SK-N-SH (cell line): ENCODE data around the gene PIGP. TPM values are rescaled to one million over a fixed set of nuclear protein-coding genes. Genes with fewer than 3 reads are reported as not detected.

ENCODE experiments used
- CTCF ChIA-PET: fragments of 300-600, 350-600 bp; formaldehyde crosslinking; extraction: SDS; loops from one replicate; lab custom pipeline; 2021; lab: Yijun Ruan, JAX
- POLR2A ChIA-PET: fragments of 350-600 bp; sonication (Branson Sonifier 250); formaldehyde crosslinking; extraction: SDS; loops from one replicate; lab custom pipeline; 2020; ENCODE audit warnings: antibody characterized with exemption, inconsistent platforms; lab: Yijun Ruan, JAX
- DNase-seq: peaks from one replicate; pipeline ENCODE4 v3.0.0; 2012
- H2AFZ ChIP-seq: fragments of 200-600 bp; sonication (generic); 2 replicates; pipeline ENCODE4 v1.8.1; 2016; ENCODE audit warnings: antibody characterized with exemption, mild to moderate bottlenecking, low read depth
- H3F3A ChIP-seq: fragments of 200-600 bp; sonication (generic); replicated peaks from 2 replicates; pipeline ENCODE3; 2016; ENCODE audit warnings: antibody characterized with exemption, mild to moderate bottlenecking; ENCODE audit not compliant: insufficient read depth
- H3K27ac ChIP-seq, 2 experiments: fragments of 200-500 bp in 1 of 2; fragments of 200-600 bp in 1 of 2; sonication (Bioruptor generic) in 1 of 2; sonication (generic), shearing (Covaris generic) in 1 of 2; 2 replicates each; pipeline versions ENCODE4 v1.5.1 to v1.6.1; 2014 to 2016; ENCODE audit warnings: low read depth in 2 of 2, inconsistent platforms in 1 of 2, low read length in 1 of 2, mild to moderate bottlenecking in 1 of 2, mixed read lengths in 1 of 2
- H3K27me3 ChIP-seq: fragments of 200-600 bp; sonication (generic), shearing (Covaris generic); 2 replicates; pipeline ENCODE4 v1.6.1; 2016; ENCODE audit warnings: mixed run types; ENCODE audit not compliant: insufficient read depth
- H3K36me3 ChIP-seq, 2 experiments: fragments of 200-500 bp in 1 of 2; fragments of 200-600 bp in 1 of 2; sonication (Bioruptor generic) in 1 of 2; sonication (generic) in 1 of 2; replicated peaks in 1 of 2; 2 replicates each; pipeline versions ENCODE3 to v1.5.1; 2014 to 2016; ENCODE audit warnings: low read length in 1 of 2, mild to moderate bottlenecking in 1 of 2; ENCODE audit not compliant: insufficient read depth in 2 of 2, control insufficient read depth in 1 of 2
- H3K4me1 ChIP-seq, 2 experiments: fragments of 200-500 bp in 1 of 2; fragments of 200-600 bp in 1 of 2; sonication (Bioruptor generic) in 1 of 2; sonication (generic), shearing (Covaris generic) in 1 of 2; 2 replicates each; pipeline versions ENCODE4 v1.5.1 to v1.6.1; 2014 to 2016; ENCODE audit warnings: low read depth in 1 of 2, low read length in 1 of 2, mixed run types in 1 of 2; ENCODE audit not compliant: insufficient read depth in 2 of 2, control insufficient read depth in 1 of 2
- H3K4me2 ChIP-seq: fragments of 200-600 bp; sonication (generic), shearing (Covaris generic); 2 replicates; pipeline ENCODE4 v1.6.1; 2017; ENCODE audit warnings: mixed run types
- H3K4me3 ChIP-seq, 2 experiments: fragments of 200-500 bp in 1 of 2; fragments of 200-600 bp in 1 of 2; sonication (Bioruptor generic) in 1 of 2; sonication (generic), shearing (Covaris generic) in 1 of 2; 2 replicates each; pipeline versions ENCODE4 v1.5.1 to v1.8.1; 2014 to 2016; ENCODE audit warnings: low read depth in 2 of 2, inconsistent platforms in 1 of 2, low read length in 1 of 2, mild to moderate bottlenecking in 1 of 2, mixed read lengths in 1 of 2, moderate library complexity in 1 of 2
- H3K79me2 ChIP-seq: fragments of 200-600 bp; sonication (generic); 2 replicates; pipeline ENCODE4 v1.8.1; 2017; ENCODE audit warnings: mild to moderate bottlenecking; ENCODE audit not compliant: insufficient read depth
- H3K9ac ChIP-seq: fragments of 200-600 bp; sonication (generic); 2 replicates; pipeline ENCODE4 v1.6.1; 2017; ENCODE audit warnings: mixed run types
- H3K9me2 ChIP-seq: fragments of 200-600 bp; sonication (generic); 2 replicates; pipeline ENCODE4 v1.6.1; 2017; ENCODE audit warnings: mixed run types
- H3K9me3 ChIP-seq: fragments of 200-600 bp; sonication (generic); 2 replicates; pipeline ENCODE4 v1.6.1; 2017; ENCODE audit warnings: mixed run types, mild to moderate bottlenecking, moderate library complexity
- H4K20me1 ChIP-seq: fragments of 200-600 bp; sonication (generic); 2 replicates; pipeline ENCODE4 v1.6.1; 2017; ENCODE audit warnings: mild to moderate bottlenecking, mixed run types; ENCODE audit not compliant: insufficient read depth
- CHD2 ChIP-seq: fragments of 150-350 bp; IDR thresholded peaks from 2 replicates; pipeline ENCODE4 v1.6.1; 2018; ENCODE audit warnings: low read length; ENCODE audit not compliant: partially characterized antibody
- CTCF ChIP-seq: fragments of 200-600 bp; sonication (generic); IDR thresholded peaks from 2 replicates; pipeline ENCODE4 v1.6.1; 2017; ENCODE audit warnings: antibody characterized with exemption, mild to moderate bottlenecking, moderate library complexity
- EZH2phosphoT487 ChIP-seq: fragments of 200-600 bp; sonication (generic); IDR thresholded peaks from 2 replicates; pipeline ENCODE4 v1.6.1; 2017; ENCODE audit warnings: low read depth, mixed run types, mild to moderate bottlenecking, antibody characterized with exemption, moderate library complexity, borderline replicate concordance
- FOXM1 ChIP-seq: IDR thresholded peaks from 2 replicates; pipeline ENCODE4 v1.4.0; 2012; ENCODE audit warnings: low read depth, mild to moderate bottlenecking
- GATA2 ChIP-seq: sonication (generic); formaldehyde crosslinking; IDR thresholded peaks from 2 replicates; pipeline ENCODE4 v1.5.0; 2020; ENCODE audit warnings: mild to moderate bottlenecking, missing genetic modification reagents
- MEF2A ChIP-seq: IDR thresholded peaks from 2 replicates; pipeline ENCODE4 v1.4.0; 2012; ENCODE audit warnings: low read depth, borderline replicate concordance
- MXI1 ChIP-seq: IDR thresholded peaks from 2 replicates; pipeline ENCODE4 v1.6.1; 2012; ENCODE audit warnings: mild to moderate bottlenecking, low read depth, low read length, improper control_type of control experiment
- NFIC ChIP-seq: IDR thresholded peaks from 2 replicates; pipeline ENCODE4 v1.4.0; 2012; ENCODE audit warnings: borderline replicate concordance
- PBX3 ChIP-seq: IDR thresholded peaks from 2 replicates; pipeline ENCODE4; 2012
- POLR2AphosphoS5 ChIP-seq: IDR thresholded peaks from 2 replicates; pipeline ENCODE4 v1.6.1; 2012; ENCODE audit warnings: low read depth, low read length
- REST ChIP-seq: IDR thresholded peaks from 2 replicates; pipeline ENCODE4 v1.6.1; 2012; ENCODE audit warnings: mild to moderate bottlenecking, low read depth, low read length, moderate library complexity
- RXRA ChIP-seq: IDR thresholded peaks from 2 replicates; pipeline ENCODE4 v1.4.0; 2012; ENCODE audit warnings: low read depth, mild to moderate bottlenecking, borderline replicate concordance
- SIN3A ChIP-seq: IDR thresholded peaks from 2 replicates; pipeline ENCODE4 v1.6.1; 2012; ENCODE audit warnings: low read depth, mild to moderate bottlenecking, low read length, moderate library complexity, borderline replicate concordance
- USF2 ChIP-seq: fragments of 150-350 bp; IDR thresholded peaks from 2 replicates; pipeline ENCODE4 v1.6.1; 2017; ENCODE audit warnings: antibody characterized with exemption, low read length, low read depth, borderline replicate concordance
- YY1 ChIP-seq: IDR thresholded peaks from 2 replicates; pipeline ENCODE4 v1.4.0; 2012; ENCODE audit warnings: low read depth, mild to moderate bottlenecking
- WGBS: methylation state at CpG from one replicate; pipeline ENCODE4 v1.1.6; 2017; ENCODE audit warnings: low lambda C conversion rate; 5-methylcytosine and 5-hydroxymethylcytosine counted together
- polyA plus RNA-seq, 3 experiments: library from polyadenylated mRNA; depleted of rRNA; stranded (reverse); fragments of >200 nt; gene quantifications; 2 replicates each; pipeline ENCODE4 v1.2.3, GENCODE V29; 2012
- TF ChIP-seq, protein P1 (sequence below): IDR thresholded peaks from 2 replicates; pipeline ENCODE4 v1.4.0; 2012; ENCODE audit warnings: low read depth

Gene PIGP
- polyA plus RNA-seq, 1 of the 3 experiments (the other 2 are of a cell fraction) = 28.3 TPM

DNA sequence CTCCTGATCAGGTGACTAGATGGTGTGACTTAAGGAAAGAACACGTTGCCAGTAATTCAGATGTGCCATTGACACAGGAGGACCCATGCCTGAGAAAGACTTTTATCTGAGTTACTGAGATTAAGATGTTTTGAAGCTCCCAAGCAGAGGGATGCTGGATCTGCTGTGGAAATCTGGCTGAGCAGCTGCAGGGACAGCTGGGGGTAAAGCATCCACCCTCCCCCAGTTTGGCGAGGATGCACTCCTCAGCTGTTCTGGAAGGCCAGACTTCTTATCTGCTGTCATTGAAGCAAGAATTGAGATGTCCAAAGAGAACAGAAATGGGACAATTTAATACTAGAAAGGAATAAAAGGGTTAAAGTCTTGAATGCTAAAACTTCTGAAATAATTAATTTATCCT, 25.9 kb upstream of the PIGP start:
- Histone ChIP-seq H3K36me3 (peaks cover 53 to 62% of the 10 kb centered on the region in 2 experiments), H3K9ac (no peak overlapping the region), H3K79me2 (peaks cover 1% of the 10 kb centered on the region), H3K4me3 (no peak overlapping the region), H3F3A (no peaks in the 10 kb centered on the region), H3K4me1 (no peaks in the 10 kb centered on the region), H4K20me1 (no peaks in the 10 kb centered on the region), H3K9me2 (no peaks in the 10 kb centered on the region), H3K27me3 (no peaks in the 10 kb centered on the region), H2AFZ (no peak overlapping the region), H3K9me3 (no peaks in the 10 kb centered on the region), H3K27ac (no peak overlapping the region), H3K4me2 (no peak overlapping the region)
- CTCF ChIA-PET = interaction anchor here (0.9 to 2.2 kb wide), 2 partner anchors 109 to 122 kb away, joined by 5 to 9 read pairs; no protein-coding TSS in a partner anchor
- POLR2A ChIA-PET = no interaction called here
- DNase-seq = no peak
- no peak for TF ChIP-seq SIN3A
- TF ChIP-seq YY1 = no peak
- TF ChIP-seq GATA2 (CRISPR knock-in tag) = no peak
- no peak for TF ChIP-seq RXRA
- no peak for TF ChIP-seq PBX3
- no peak for TF ChIP-seq USF2
- TF ChIP-seq EZH2phosphoT487 = no peak
- TF ChIP-seq MXI1 = no peak
- no peak for TF ChIP-seq MEF2A
- no peak for TF ChIP-seq CTCF
- TF ChIP-seq FOXM1 = no peak
- TF ChIP-seq NFIC = no peak
- TF ChIP-seq POLR2AphosphoS5 = no peak
- TF ChIP-seq REST = no peak
- no peak for TF ChIP-seq CHD2
- TF ChIP-seq, protein P1, sequence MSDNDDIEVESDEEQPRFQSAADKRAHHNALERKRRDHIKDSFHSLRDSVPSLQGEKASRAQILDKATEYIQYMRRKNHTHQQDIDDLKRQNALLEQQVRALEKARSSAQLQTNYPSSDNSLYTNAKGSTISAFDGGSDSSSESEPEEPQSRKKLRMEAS = no peak
- 97% methylated on average over 2 of the region's 2 CpGs for WGBS
